HepG2 (cell line): Measurements from ENCODE around the gene SRRT. TPM values are rescaled to one million over a fixed set of nuclear protein-coding genes. Genes with fewer than 3 reads are reported as not detected.

Source experiments
- NFE2L2 ChIP-seq: fragments of 150-350 bp; IDR thresholded peaks from 2 replicates; pipeline ENCODE4 v1.6.1; 2014; ENCODE audit warnings: low read length
- ZNF230 ChIP-seq: sonication (generic); formaldehyde crosslinking; IDR thresholded peaks from 2 replicates; pipeline ENCODE4 v1.4.0; 2020; ENCODE audit warnings: mild to moderate bottlenecking, missing genetic modification reagents
- ZNF407 ChIP-seq: sonication (generic); formaldehyde crosslinking; IDR thresholded peaks from one replicate; pipeline ENCODE4 v1.5.1; 2020; ENCODE audit warnings: mild to moderate bottlenecking, missing genetic modification reagents; ENCODE audit errors: not compliant biosample characterization
- polyA plus RNA-seq, 8 experiments: library from polyadenylated mRNA; depleted of rRNA in 3 of 8; stranded (reverse) in 7 of 8; unstranded in 1 of 8; fragments of >200 nt; fragmentation: Illumina TruSeq in 4 of 8; extraction: Trizol in 4 of 8; gene quantifications; 2 replicates each; pipeline versions ENCODE4 v1.2.1 to v1.2.3, GENCODE V29; 2011 to 2016; ENCODE audit warnings: low read depth in 4 of 8, missing spikeins in 1 of 8, mixed read lengths in 1 of 8; ENCODE audit not compliant: insufficient read depth in 1 of 8
- total RNA-seq, 5 experiments: library from RNA; depleted of rRNA; stranded (reverse); fragments of >200 nt; fragmentation: Illumina TruSeq; extraction: Trizol; gene quantifications; 2 replicates each; pipeline ENCODE4 v1.2.3, GENCODE V29; 2016; ENCODE audit warnings: low read depth in 1 of 5
- TF ChIP-seq, protein P1 (sequence below): IDR thresholded peaks from 2 replicates; pipeline ENCODE4 v1.6.1; 2016; ENCODE audit warnings: low read depth, missing genetic modification reagents, missing compliant biosample characterization
- TF ChIP-seq, protein P2 (sequence below): sonication (generic); formaldehyde crosslinking; IDR thresholded peaks from 2 replicates; pipeline ENCODE4 v1.5.0; 2020; ENCODE audit warnings: mild to moderate bottlenecking, missing genetic modification reagents
- TF ChIP-seq, protein P3 (sequence below): sonication (generic); formaldehyde crosslinking; IDR thresholded peaks from 2 replicates; pipeline ENCODE4 v1.5.0; 2020; ENCODE audit warnings: mild to moderate bottlenecking, missing genetic modification reagents, borderline replicate concordance

SRRT gene
- total and polyA plus RNA-seq, 2 of the 13 experiments (the other 11 are each of a cell fraction or from before 2014, with no cell fraction given), result 26.2 to 106 TPM

DNA sequence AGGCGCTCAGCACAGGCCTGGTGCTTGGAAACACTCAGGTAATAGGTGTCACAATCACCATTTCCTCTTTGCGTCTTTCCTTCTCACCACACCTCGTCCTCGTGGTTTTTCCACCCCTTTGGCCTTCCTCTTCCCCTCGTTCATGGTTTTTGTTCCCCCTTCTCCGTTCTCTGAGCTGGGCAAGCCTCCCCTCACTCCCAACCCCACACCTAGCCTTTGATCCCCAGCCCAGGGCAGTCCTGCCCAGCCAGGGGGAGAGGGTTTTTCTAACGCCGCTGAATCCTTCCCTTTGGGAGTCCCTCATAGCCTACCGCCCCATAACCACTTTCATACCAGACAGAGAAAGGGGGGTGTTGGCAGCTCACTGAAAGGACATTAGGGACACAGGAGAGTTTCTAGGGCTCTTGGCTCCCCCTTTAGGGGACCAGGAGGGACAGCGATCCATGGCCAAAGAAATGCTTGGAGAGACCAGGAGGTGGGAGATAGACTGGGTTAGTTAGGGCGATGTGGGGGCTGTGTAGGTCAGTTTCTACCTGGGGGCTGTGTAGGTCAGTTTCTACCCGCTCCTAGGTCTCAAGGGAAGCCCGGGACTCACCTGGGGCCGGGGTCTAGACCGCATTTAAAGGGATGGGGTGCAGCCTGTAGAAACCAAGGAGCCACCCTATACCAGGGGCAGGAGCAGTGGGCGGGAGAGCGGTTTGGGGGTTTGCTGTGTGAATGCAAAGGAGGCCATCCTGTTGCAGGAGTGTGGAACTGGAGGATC, 49.0 kb upstream of the SRRT start (continued):
- TF ChIP-seq, protein P1, sequence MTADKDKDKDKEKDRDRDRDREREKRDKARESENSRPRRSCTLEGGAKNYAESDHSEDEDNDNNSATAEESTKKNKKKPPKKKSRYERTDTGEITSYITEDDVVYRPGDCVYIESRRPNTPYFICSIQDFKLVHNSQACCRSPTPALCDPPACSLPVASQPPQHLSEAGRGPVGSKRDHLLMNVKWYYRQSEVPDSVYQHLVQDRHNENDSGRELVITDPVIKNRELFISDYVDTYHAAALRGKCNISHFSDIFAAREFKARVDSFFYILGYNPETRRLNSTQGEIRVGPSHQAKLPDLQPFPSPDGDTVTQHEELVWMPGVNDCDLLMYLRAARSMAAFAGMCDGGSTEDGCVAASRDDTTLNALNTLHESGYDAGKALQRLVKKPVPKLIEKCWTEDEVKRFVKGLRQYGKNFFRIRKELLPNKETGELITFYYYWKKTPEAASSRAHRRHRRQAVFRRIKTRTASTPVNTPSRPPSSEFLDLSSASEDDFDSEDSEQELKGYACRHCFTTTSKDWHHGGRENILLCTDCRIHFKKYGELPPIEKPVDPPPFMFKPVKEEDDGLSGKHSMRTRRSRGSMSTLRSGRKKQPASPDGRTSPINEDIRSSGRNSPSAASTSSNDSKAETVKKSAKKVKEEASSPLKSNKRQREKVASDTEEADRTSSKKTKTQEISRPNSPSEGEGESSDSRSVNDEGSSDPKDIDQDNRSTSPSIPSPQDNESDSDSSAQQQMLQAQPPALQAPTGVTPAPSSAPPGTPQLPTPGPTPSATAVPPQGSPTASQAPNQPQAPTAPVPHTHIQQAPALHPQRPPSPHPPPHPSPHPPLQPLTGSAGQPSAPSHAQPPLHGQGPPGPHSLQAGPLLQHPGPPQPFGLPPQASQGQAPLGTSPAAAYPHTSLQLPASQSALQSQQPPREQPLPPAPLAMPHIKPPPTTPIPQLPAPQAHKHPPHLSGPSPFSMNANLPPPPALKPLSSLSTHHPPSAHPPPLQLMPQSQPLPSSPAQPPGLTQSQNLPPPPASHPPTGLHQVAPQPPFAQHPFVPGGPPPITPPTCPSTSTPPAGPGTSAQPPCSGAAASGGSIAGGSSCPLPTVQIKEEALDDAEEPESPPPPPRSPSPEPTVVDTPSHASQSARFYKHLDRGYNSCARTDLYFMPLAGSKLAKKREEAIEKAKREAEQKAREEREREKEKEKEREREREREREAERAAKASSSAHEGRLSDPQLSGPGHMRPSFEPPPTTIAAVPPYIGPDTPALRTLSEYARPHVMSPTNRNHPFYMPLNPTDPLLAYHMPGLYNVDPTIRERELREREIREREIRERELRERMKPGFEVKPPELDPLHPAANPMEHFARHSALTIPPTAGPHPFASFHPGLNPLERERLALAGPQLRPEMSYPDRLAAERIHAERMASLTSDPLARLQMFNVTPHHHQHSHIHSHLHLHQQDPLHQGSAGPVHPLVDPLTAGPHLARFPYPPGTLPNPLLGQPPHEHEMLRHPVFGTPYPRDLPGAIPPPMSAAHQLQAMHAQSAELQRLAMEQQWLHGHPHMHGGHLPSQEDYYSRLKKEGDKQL (CRISPR knock-in tag), result no peak
- TF ChIP-seq NFE2L2 (no peak), ZNF230 (CRISPR knock-in tag) (0 out of 2 replicates have a peak, but pooled peaks have one; percentile 61), ZNF407 (CRISPR knock-in tag) (no peak)
- TF ChIP-seq, protein P2, sequence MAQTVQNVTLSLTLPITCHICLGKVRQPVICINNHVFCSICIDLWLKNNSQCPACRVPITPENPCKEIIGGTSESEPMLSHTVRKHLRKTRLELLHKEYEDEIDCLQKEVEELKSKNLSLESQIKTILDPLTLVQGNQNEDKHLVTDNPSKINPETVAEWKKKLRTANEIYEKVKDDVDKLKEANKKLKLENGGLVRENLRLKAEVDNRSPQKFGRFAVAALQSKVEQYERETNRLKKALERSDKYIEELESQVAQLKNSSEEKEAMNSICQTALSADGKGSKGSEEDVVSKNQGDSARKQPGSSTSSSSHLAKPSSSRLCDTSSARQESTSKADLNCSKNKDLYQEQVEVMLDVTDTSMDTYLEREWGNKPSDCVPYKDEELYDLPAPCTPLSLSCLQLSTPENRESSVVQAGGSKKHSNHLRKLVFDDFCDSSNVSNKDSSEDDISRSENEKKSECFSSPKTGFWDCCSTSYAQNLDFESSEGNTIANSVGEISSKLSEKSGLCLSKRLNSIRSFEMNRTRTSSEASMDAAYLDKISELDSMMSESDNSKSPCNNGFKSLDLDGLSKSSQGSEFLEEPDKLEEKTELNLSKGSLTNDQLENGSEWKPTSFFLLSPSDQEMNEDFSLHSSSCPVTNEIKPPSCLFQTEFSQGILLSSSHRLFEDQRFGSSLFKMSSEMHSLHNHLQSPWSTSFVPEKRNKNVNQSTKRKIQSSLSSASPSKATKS (CRISPR knock-in tag), result no peak
- TF ChIP-seq, protein P3, sequence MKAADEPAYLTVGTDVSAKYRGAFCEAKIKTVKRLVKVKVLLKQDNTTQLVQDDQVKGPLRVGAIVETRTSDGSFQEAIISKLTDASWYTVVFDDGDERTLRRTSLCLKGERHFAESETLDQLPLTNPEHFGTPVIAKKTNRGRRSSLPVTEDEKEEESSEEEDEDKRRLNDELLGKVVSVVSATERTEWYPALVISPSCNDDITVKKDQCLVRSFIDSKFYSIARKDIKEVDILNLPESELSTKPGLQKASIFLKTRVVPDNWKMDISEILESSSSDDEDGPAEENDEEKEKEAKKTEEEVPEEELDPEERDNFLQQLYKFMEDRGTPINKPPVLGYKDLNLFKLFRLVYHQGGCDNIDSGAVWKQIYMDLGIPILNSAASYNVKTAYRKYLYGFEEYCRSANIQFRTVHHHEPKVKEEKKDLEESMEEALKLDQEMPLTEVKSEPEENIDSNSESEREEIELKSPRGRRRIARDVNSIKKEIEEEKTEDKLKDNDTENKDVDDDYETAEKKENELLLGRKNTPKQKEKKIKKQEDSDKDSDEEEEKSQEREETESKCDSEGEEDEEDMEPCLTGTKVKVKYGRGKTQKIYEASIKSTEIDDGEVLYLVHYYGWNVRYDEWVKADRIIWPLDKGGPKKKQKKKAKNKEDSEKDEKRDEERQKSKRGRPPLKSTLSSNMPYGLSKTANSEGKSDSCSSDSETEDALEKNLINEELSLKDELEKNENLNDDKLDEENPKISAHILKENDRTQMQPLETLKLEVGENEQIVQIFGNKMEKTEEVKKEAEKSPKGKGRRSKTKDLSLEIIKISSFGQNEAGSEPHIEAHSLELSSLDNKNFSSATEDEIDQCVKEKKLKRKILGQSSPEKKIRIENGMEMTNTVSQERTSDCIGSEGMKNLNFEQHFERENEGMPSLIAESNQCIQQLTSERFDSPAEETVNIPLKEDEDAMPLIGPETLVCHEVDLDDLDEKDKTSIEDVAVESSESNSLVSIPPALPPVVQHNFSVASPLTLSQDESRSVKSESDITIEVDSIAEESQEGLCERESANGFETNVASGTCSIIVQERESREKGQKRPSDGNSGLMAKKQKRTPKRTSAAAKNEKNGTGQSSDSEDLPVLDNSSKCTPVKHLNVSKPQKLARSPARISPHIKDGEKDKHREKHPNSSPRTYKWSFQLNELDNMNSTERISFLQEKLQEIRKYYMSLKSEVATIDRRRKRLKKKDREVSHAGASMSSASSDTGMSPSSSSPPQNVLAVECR (CRISPR knock-in tag), result peak; percentile 54
